Measurements from ENCODE around the gene UNC119.

Gene UNC119

GRCh38 chr17:28552176-28552999 lies at the start of gene UNC119:
UNC119 (minus strand) TSS chr17:28552624; CDS start chr17:28552557, 67 bp downstream.
- Mint-ChIP-seq H3K36me3 (ENCODE audit: low read depth) (peaks cover 36% of the 10 kb centered on the region), H3K4me3 (peak within 1 kb of the TSS; percentile 89), H3K27ac (peak within 1 kb of the TSS; percentile 59), H3K27me3 (ENCODE audit: low read depth, poor library complexity) (peaks cover 3% of the 10 kb centered on the region), H3K4me1 (peaks cover 51% of the 10 kb centered on the region), H3K9me3 (no peaks in the 10 kb centered on the region)
- peak; percentile 90 for DNase-seq
- TF ChIP-seq CTCF (IDR thresholded peaks at IDR 0.05), result no peak

GRCh38 chr17:28599311-28600184 lies 47.1 kb upstream of the UNC119 start:
- Mint-ChIP-seq H3K27me3 (ENCODE audit: low read depth, poor library complexity) (no peaks in the 10 kb centered on the region), H3K9me3 (no peaks in the 10 kb centered on the region), H3K4me3 (peak overlapping the region; percentile 96), H3K4me1 (peaks cover 26% of the 10 kb centered on the region), H3K36me3 (ENCODE audit: low read depth) (peaks cover 35% of the 10 kb centered on the region), H3K27ac (peak overlapping the region; percentile 60)
- TF ChIP-seq CTCF (IDR thresholded peaks at IDR 0.05), result no peak
- no peak for DNase-seq

- Mint-ChIP-seq H3K4me3 (peak within 1 kb of the TSS; percentile 96), H3K27ac (peak within 1 kb of the TSS; percentile 98), H3K36me3 (ENCODE audit: low read depth) (peaks cover 35% of the 10 kb centered on the region), H3K27me3 (ENCODE audit: low read depth, poor library complexity) (no peaks in the 10 kb centered on the region), H3K9me3 (no peaks in the 10 kb centered on the region), H3K4me1 (peaks cover 26% of the 10 kb centered on the region)
- DNase-seq, result peak; percentile 93
- TF ChIP-seq CTCF (IDR thresholded peaks at IDR 0.05), result no peak
These were observed 46.4 kb upstream of the UNC119 start, which contains the start of gene SPAG5 for GRCh38 chr17:28598799-28599310. SPAG5 (minus strand) TSS chr17:28599025; CDS start chr17:28598946, 79 bp downstream.

- peak overlapping the region; percentile 98 for H3K27ac Mint-ChIP-seq
- no peaks in the 10 kb centered on the region for H3K9me3 Mint-ChIP-seq
- DNase-seq, result no peak
- H3K4me1 Mint-ChIP-seq, result peaks cover 26% of the 10 kb centered on the region
- no peaks in the 10 kb centered on the region for H3K27me3 Mint-ChIP-seq (ENCODE audit: low read depth, poor library complexity)
- TF ChIP-seq CTCF (IDR thresholded peaks at IDR 0.05), result no peak
- H3K4me3 Mint-ChIP-seq, result peak overlapping the region; percentile 96
- peaks cover 35% of the 10 kb centered on the region for H3K36me3 Mint-ChIP-seq (ENCODE audit: low read depth)
These were observed 46.0 kb upstream of the UNC119 start for GRCh38 chr17:28598389-28598788.

- H3K27ac Mint-ChIP-seq, result peak overlapping the region; percentile 98
- no peak for DNase-seq
- no peak for TF ChIP-seq CTCF (IDR thresholded peaks at IDR 0.05)
- peaks cover 26% of the 10 kb centered on the region for H3K4me1 Mint-ChIP-seq
- H3K27me3 Mint-ChIP-seq (ENCODE audit: low read depth, poor library complexity), result no peaks in the 10 kb centered on the region
- peak overlapping the region; percentile 96 for H3K4me3 Mint-ChIP-seq
- peaks cover 35% of the 10 kb centered on the region for H3K36me3 Mint-ChIP-seq (ENCODE audit: low read depth)
- H3K9me3 Mint-ChIP-seq, result no peaks in the 10 kb centered on the region
These were observed 45.4 kb upstream of the UNC119 start for GRCh38 chr17:28597606-28598383.

Data from nephron progenitor cell (in vitro differentiated cells).